Epithelial cell of proximal tubule (primary cell): ENCODE results near the gene FYCO1. TPM values are rescaled to one million over a fixed set of nuclear protein-coding genes. Genes with fewer than 3 reads are reported as not detected.
A peak's percentile ranks its signal among the peaks of the same experiment; 100 is the strongest.

Experiments used
- DNase-seq: peaks from one replicate; pipeline ENCODE4 v3.0.0-alpha.2; 2011; ENCODE audit warnings: low read depth
- H3K4me3 ChIP-seq: 2 replicates; pipeline ENCODE4 v1.5.1; 2011; ENCODE audit warnings: low read depth, mild to moderate bottlenecking, low read length
- CTCF ChIP-seq: conservative IDR thresholded peaks from 2 replicates; pipeline ENCODE4 v1.5.1; 2012; ENCODE audit warnings: low read depth, mild to moderate bottlenecking, low read length
- total RNA-seq: library from RNA; depleted of rRNA; stranded (reverse); fragments of >200 nt; gene quantifications from 2 replicates; pipeline ENCODE4 v1.2.3, GENCODE V29; 2015

The FYCO1 gene
- total RNA-seq, 1 donor from 2014 or later = 10.3 TPM

- peak; percentile 31 for DNase-seq
- peak; percentile 96 for TF ChIP-seq CTCF
- H3K4me3 ChIP-seq = no peak overlapping the region
These were observed 56.8 kb downstream of the FYCO1 start for GRCh38 chr3:45938864-45939263.

GRCh38 chr3:45938043-45938435, 57.6 kb downstream of the FYCO1 start:
- no peak for TF ChIP-seq CTCF
- H3K4me3 ChIP-seq = no peak overlapping the region
- DNase-seq = no peak

- DNase-seq = no peak
- no peak for TF ChIP-seq CTCF
- H3K4me3 ChIP-seq = no peak overlapping the region
These were observed 58.2 kb downstream of the FYCO1 start for GRCh38 chr3:45937206-45938042.

GRCh38 chr3:45936261-45936660, 59.4 kb downstream of the FYCO1 start:
- TF ChIP-seq CTCF = no peak
- H3K4me3 ChIP-seq = no peak overlapping the region
- DNase-seq = no peak

GRCh38 chr3:45933591-45933990, 62.0 kb downstream of the FYCO1 start:
- no peak for DNase-seq
- H3K4me3 ChIP-seq = no peak overlapping the region
- no peak for TF ChIP-seq CTCF

- H3K4me3 ChIP-seq = no peak overlapping the region
- TF ChIP-seq CTCF = no peak
- no peak for DNase-seq
These were observed 63.5 kb downstream of the FYCO1 start for GRCh38 chr3:45932112-45932511.

GRCh38 chr3:45931496-45931895, 64.1 kb downstream of the FYCO1 start:
- DNase-seq = no peak
- no peak overlapping the region for H3K4me3 ChIP-seq
- TF ChIP-seq CTCF = no peak
